Stimulated activated CD8-positive, alpha-beta memory T cell treated with anti-CD3 and anti-CD28 coated beads, Interleukin-4, amount 100 ng/mL, for 4 hours (primary cell): Measurements from ENCODE around the gene UNC13C.

ENCODE experiments used
- DNase-seq, 2 donors: peaks; one replicate each; pipeline ENCODE4 v3.0.0-alpha.2; 2020; ENCODE audit warnings: low read depth in 2 of 2, low spot score in 1 of 2

Gene UNC13C

GRCh38 chr15:54619180-54619579 is 640.9 kb downstream of the UNC13C start:
- no peak for DNase-seq

- no peak for DNase-seq
Measured at GRCh38 chr15:54620916-54621315, 642.7 kb downstream of the UNC13C start.

DNA sequence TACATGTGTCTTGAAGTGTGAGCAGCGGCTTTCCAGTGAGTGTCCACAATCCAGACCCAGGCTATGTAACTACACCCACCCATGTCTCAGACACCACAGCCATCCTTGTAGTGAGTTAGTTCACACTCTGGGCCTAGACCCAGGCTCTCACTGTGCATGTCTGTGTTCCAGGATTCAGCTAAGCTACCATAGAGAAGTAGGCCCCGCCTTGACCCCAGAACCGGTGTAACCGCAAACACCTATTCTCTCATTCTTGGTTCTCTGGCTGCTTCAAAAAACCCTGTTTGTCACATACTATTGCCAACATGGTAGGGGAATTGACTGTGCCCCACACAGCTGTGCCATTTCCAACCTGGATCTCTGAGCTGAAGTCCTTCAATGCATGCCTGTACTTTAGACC is 657.9 kb downstream of the UNC13C start:
- no peak for DNase-seq

DNA sequence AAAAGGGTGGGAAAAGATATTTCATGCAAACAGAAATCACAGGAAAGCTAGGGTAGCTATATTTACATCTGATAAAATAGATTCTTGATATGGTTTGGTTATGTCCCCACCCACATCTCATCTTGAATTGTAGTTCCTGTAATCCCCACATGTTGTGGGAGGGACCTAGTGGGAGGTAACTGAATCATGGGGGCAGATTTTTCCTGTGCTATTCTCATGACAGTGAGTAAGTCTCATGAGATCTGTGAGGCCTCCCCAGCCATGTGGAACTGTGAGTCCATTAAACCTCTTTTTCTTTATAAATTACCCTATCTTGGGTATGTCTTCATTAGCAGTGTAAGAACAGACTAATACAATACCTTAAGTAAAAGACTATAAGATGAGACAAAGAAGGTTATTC is 660.4 kb downstream of the UNC13C start:
- DNase-seq = no peak

- no peak for DNase-seq
Measured at GRCh38 chr15:54640873-54641272, 662.6 kb downstream of the UNC13C start.

DNA sequence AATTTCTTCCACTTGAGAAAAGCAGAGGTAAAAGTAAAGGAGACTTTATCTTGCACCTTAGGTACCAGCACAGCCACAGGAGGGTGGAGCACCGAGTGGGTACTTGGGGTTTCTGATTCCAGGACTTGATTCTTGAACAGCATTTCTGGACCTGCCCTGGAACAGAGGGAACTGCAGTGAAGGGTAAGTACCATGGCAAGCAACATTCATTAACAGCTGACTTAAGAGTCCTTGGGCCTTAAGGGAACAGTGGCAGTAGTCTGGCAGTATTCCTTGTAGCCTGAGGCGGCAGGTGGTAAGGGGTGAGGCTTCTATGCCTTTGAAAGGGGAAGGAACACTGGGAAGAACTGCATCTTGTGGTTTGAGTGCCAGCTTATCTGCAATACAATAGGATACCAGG is 666.6 kb downstream of the UNC13C start:
- no peak for DNase-seq

GRCh38 chr15:54659646-54660045 is 681.4 kb downstream of the UNC13C start:
- no peak for DNase-seq

DNA sequence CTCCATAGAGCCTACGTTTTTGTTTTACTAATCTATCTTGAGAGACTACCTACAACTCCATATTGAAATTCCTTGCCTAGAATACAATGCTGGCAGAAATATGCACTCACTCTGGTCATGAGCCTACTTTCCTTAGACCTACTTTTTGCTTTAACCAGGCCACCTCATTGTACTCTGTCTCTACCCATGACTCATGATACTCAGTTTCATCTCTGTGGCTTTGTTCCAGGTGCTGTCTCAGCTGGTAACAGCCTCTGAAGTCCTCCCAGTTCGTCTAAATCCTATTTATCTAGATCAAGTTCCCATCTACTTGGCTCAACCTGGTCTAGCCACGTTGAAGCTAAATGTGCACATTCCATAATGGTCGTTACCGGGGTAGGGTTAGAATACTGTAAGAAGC is 682.1 kb downstream of the UNC13C start:
- DNase-seq = no peak

GRCh38 chr15:54675241-54675640 is 697.0 kb downstream of the UNC13C start:
- no peak for DNase-seq

DNA sequence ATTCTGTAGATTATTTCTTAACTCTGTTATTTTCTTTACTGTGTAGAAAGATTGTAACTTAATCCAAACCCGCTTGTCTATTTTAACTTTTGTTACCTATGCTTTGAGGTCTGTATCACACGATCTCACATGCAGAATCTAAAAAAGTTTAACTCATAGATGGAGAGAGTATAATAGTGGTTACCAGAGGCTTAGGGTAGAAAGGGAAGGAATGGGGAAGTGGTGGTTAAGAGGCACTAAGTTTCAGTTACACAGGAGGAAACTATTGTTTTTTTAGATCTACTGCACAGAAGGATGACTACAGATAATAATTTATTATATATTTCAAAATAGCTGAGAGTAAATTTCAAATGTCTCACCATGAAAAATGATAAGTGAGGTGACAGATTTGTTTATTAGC is 703.3 kb downstream of the UNC13C start:
- no peak for DNase-seq
